ENCODE results near the gene GCSH.

Gene GCSH

DNA sequence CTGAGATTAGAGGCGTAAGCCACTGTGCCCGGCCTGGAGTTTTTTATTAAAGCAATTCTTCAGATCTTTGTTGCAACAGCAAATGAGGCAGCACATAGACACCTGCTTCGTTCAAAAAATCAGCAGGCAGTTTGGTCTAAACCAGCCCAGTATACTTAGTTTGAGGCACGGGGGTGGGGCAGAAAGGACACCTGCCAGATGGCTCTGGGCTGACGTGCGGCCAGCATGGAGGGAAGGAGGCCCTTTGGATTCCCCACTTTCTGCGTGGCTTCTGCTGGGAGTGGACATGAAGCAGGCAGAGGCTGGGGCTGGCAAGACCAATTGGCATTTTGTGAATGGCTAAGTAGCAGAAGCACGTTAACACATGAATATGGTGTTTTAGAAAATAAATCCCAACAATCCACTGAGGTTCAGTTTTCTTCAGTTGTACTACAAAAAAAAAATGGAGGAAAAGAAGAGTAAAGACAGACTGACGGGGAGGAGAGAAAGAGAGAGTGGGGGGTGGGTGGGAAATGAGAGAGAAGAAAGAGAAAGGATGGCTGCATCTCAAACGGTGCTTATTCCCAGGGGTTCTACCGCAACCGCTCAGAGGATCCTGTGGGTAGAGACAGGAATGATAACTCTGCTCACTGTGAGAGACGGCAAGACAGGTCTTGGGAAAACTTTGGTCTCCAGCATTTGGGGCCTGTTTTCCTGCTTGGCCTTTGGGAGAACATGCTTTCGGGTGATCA is 35.5 kb downstream of the GCSH start:
- TF ChIP-seq, protein P1, sequence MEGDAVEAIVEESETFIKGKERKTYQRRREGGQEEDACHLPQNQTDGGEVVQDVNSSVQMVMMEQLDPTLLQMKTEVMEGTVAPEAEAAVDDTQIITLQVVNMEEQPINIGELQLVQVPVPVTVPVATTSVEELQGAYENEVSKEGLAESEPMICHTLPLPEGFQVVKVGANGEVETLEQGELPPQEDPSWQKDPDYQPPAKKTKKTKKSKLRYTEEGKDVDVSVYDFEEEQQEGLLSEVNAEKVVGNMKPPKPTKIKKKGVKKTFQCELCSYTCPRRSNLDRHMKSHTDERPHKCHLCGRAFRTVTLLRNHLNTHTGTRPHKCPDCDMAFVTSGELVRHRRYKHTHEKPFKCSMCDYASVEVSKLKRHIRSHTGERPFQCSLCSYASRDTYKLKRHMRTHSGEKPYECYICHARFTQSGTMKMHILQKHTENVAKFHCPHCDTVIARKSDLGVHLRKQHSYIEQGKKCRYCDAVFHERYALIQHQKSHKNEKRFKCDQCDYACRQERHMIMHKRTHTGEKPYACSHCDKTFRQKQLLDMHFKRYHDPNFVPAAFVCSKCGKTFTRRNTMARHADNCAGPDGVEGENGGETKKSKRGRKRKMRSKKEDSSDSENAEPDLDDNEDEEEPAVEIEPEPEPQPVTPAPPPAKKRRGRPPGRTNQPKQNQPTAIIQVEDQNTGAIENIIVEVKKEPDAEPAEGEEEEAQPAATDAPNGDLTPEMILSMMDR (IDR thresholded peaks at IDR 0.05; ENCODE audit: insufficient read depth, low read depth, low read length, missing control alignments), result no peak

DNA sequence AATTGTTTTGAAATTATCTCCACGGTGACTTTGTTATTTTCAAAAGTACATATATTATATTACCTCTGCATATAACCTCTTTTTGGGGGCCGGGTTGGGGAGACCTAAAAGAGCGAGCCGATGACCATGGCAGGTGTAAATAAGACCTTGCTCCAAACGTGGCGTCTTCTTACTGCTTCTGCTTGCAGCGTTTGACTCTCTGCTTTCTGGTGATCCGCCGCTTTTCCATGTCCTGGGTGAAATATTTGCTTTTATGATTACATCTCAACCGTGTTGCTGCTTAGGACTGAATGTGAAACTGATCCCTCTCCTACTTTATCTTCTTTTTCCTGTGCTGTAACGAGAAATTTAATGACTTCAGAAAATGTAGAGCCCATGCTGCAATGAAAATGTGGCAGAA is 42.4 kb downstream of the GCSH start:
- no peak for DNase-seq (ENCODE audit: low read depth)
- H3K4me3 ChIP-seq (ENCODE audit: low read length), result no peak overlapping the region
- TF ChIP-seq, protein P1 (IDR thresholded peaks at IDR 0.05; ENCODE audit: insufficient read depth, low read depth, low read length, missing control alignments), result no peak

More for the DNA sequence above, 35.5 kb downstream of the GCSH start:
- DNase-seq (ENCODE audit: low read depth), result no peak
- H3K4me3 ChIP-seq (ENCODE audit: low read length), result no peak overlapping the region

DNA sequence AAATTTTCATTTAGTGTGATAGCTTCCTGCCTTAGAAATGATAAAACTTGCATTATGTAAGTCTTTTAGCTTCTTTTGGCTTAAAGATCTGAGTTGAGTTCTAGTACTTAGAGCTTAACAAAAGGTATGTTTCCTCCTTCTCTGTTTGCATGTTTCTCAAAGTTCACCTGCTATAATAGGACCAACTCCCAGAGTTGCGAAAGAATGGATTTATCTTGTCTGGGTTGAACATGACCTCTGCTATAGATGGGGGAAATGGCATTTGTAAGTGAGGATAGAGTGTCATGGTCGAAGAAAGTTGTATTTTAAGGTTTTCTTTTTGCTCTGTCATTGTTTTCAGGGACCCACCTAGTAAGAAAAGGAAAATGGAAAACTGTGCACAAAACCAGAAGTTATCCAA is 53.4 kb downstream of the GCSH start:
- no peak for DNase-seq (ENCODE audit: low read depth)
- TF ChIP-seq, protein P1 (IDR thresholded peaks at IDR 0.05; ENCODE audit: insufficient read depth, low read depth, low read length, missing control alignments), result no peak
- no peak overlapping the region for H3K4me3 ChIP-seq (ENCODE audit: low read length)

DNA sequence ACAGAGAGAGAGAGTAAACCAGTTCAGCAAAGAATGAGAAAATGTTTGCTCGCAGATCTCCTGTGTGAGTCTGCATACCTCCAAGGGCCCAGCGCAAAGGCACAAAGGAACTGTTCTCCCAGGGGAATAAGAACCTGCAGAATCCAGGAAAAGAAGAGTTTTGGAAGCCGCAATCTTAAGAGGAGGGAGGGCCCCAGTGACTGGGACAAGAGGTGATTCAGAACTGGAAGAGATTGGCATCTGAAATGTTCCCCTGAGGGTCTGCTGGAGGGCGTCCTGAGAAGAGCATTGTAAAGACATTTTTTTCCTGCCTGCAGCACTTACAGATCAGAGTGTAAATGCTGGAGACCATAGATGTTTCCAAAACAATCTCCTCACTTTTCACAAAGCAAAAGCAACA is 54.5 kb downstream of the GCSH start:
- DNase-seq (ENCODE audit: low read depth), result no peak
- H3K4me3 ChIP-seq (ENCODE audit: low read length), result no peak overlapping the region
- TF ChIP-seq, protein P1 (IDR thresholded peaks at IDR 0.05; ENCODE audit: insufficient read depth, low read depth, low read length, missing control alignments), result no peak

DNA sequence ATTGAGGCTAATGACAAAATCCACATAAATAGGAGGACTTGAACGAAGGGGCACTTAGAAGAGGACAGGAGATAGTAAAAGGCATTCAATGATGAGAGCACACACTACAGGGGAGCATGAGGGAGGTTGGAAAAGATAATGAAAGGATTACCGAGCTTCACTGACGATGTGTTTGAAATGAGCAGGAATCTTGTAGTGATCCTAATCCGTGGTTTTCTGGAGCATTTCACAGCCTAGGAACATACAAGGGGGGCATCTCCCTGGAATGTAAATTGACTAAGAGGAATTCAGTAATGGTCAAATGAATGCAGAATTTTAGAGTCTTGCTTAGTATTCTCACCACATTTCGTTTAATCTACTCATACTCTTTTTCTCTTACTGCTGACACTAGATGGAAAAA is 55.4 kb downstream of the GCSH start:
- no peak for DNase-seq (ENCODE audit: low read depth)
- H3K4me3 ChIP-seq (ENCODE audit: low read length), result no peak overlapping the region
- TF ChIP-seq, protein P1 (IDR thresholded peaks at IDR 0.05; ENCODE audit: insufficient read depth, low read depth, low read length, missing control alignments), result no peak

DNA sequence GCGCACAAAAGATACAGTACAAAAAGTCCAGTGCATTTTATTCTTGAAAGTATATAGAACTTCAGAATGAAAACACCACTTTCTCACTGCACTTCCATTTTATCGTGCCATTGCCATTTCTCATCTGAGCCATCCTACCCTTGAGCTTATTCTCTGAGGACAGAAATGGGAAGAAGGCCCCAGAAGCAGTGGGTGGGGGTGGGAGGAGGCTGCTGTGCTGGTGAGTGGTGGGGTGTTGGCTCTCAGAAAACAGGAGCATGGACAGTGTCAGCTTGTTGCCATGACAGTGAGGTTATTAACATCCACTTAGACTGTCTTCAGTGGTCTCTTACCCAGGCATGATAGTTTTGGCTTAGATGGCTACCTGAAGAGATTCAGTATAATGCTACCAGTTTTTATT is 56.1 kb downstream of the GCSH start:
- TF ChIP-seq, protein P1 (IDR thresholded peaks at IDR 0.05; ENCODE audit: insufficient read depth, low read depth, low read length, missing control alignments), result no peak
- no peak overlapping the region for H3K4me3 ChIP-seq (ENCODE audit: low read length)
- DNase-seq (ENCODE audit: low read depth), result no peak

All from epithelial cell of esophagus (primary cell).